Measurements from ENCODE around the gene BABAM2.

BABAM2 gene

GRCh38 chr2:27914041-27914804 lies 23.7 kb downstream of the BABAM2 start:
- Mint-ChIP-seq H3K27me3 (no peaks in the 10 kb centered on the region), H3K4me3 (peak overlapping the region in 1 of 2 donors; percentile 27), H3K9me3 (no peaks in the 10 kb centered on the region), H3K27ac (peak overlapping the region in 1 of 2 donors; percentile 8), H3K4me1 (peaks cover 23% of the 10 kb centered on the region)
- DNase-seq = no peak
- peak; percentile 82 for ATAC-seq

GRCh38 chr2:27914805-27915175 lies 24.3 kb downstream of the BABAM2 start:
- no peak overlapping the region for H3K4me3 Mint-ChIP-seq
- H3K9me3 Mint-ChIP-seq = no peaks in the 10 kb centered on the region
- DNase-seq (no peak), ATAC-seq (no peak)
- peak overlapping the region in 1 of 2 donors; percentile 8 for H3K27ac Mint-ChIP-seq
- no peaks in the 10 kb centered on the region for H3K27me3 Mint-ChIP-seq
- H3K4me1 Mint-ChIP-seq = peaks cover 23% of the 10 kb centered on the region

- peaks cover 27% of the 10 kb centered on the region for H3K4me1 Mint-ChIP-seq
- DNase-seq (no peak), ATAC-seq (no peak)
- H3K9me3 Mint-ChIP-seq = no peaks in the 10 kb centered on the region
- no peak overlapping the region for H3K27ac Mint-ChIP-seq
- H3K27me3 Mint-ChIP-seq = no peaks in the 10 kb centered on the region
- H3K4me3 Mint-ChIP-seq = no peak overlapping the region
Observed at GRCh38 chr2:27915191-27915590, 24.7 kb downstream of the BABAM2 start.

- Mint-ChIP-seq H3K4me1 (peaks cover 29% of the 10 kb centered on the region), H3K9me3 (no peaks in the 10 kb centered on the region), H3K4me3 (no peak overlapping the region), H3K27ac (no peak overlapping the region), H3K27me3 (no peaks in the 10 kb centered on the region)
- DNase-seq (no peak), ATAC-seq (no peak)
Observed at GRCh38 chr2:27915874-27916273, 25.3 kb downstream of the BABAM2 start.

- Mint-ChIP-seq H3K27me3 (no peaks in the 10 kb centered on the region), H3K27ac (no peak overlapping the region), H3K4me3 (no peak overlapping the region), H3K9me3 (no peaks in the 10 kb centered on the region), H3K4me1 (peaks cover 25% of the 10 kb centered on the region)
- DNase-seq (no peak), ATAC-seq (no peak)
Observed at GRCh38 chr2:27916293-27916995, 25.9 kb downstream of the BABAM2 start.

- Mint-ChIP-seq H3K4me1 (peaks cover 24% of the 10 kb centered on the region), H3K27ac (no peak overlapping the region), H3K27me3 (no peaks in the 10 kb centered on the region), H3K4me3 (peak overlapping the region; percentile 38 to 46), H3K9me3 (no peaks in the 10 kb centered on the region)
- DNase-seq = no peak
- ATAC-seq = no peak
Observed at GRCh38 chr2:27920148-27920885, 29.8 kb downstream of the BABAM2 start.

- Mint-ChIP-seq H3K9me3 (no peaks in the 10 kb centered on the region), H3K4me1 (peaks cover 35% of the 10 kb centered on the region), H3K27me3 (no peaks in the 10 kb centered on the region), H3K4me3 (no peak overlapping the region), H3K27ac (no peak overlapping the region)
- ATAC-seq = no peak
- DNase-seq = no peak
Observed at GRCh38 chr2:27921424-27921823, 30.9 kb downstream of the BABAM2 start.

- no peak for DNase-seq
- ATAC-seq = no peak
- H3K27me3 Mint-ChIP-seq = no peaks in the 10 kb centered on the region
- H3K4me3 Mint-ChIP-seq = no peak overlapping the region
- no peak overlapping the region for H3K27ac Mint-ChIP-seq
- H3K9me3 Mint-ChIP-seq = no peaks in the 10 kb centered on the region
- H3K4me1 Mint-ChIP-seq = peaks cover 38% of the 10 kb centered on the region
Observed at GRCh38 chr2:27921880-27922547, 31.5 kb downstream of the BABAM2 start.

- Mint-ChIP-seq H3K27ac (no peak overlapping the region), H3K9me3 (no peaks in the 10 kb centered on the region), H3K27me3 (no peaks in the 10 kb centered on the region), H3K4me3 (no peak overlapping the region), H3K4me1 (peaks cover 38% of the 10 kb centered on the region)
- ATAC-seq (no peak), DNase-seq (no peak)
Observed at GRCh38 chr2:27922842-27923241, 32.3 kb downstream of the BABAM2 start.

GRCh38 chr2:27925766-27926472 lies 35.4 kb downstream of the BABAM2 start:
- Mint-ChIP-seq H3K27me3 (no peaks in the 10 kb centered on the region), H3K4me1 (peaks cover 18% of the 10 kb centered on the region), H3K27ac (peak overlapping the region in 1 of 2 donors; percentile 1), H3K9me3 (no peaks in the 10 kb centered on the region), H3K4me3 (no peak overlapping the region)
- no peak for ATAC-seq
- no peak for DNase-seq

GRCh38 chr2:27929916-27930486 lies 39.5 kb downstream of the BABAM2 start:
- Mint-ChIP-seq H3K27ac (no peak overlapping the region), H3K4me3 (no peak overlapping the region), H3K4me1 (peaks cover 25% of the 10 kb centered on the region), H3K9me3 (no peaks in the 10 kb centered on the region), H3K27me3 (no peaks in the 10 kb centered on the region)
- ATAC-seq = no peak
- DNase-seq = no peak

GRCh38 chr2:27931361-27931950 lies 40.9 kb downstream of the BABAM2 start:
- Mint-ChIP-seq H3K4me3 (no peak overlapping the region), H3K27ac (no peak overlapping the region), H3K27me3 (no peaks in the 10 kb centered on the region), H3K4me1 (peaks cover 10% of the 10 kb centered on the region), H3K9me3 (no peaks in the 10 kb centered on the region)
- DNase-seq (no peak), ATAC-seq (no peak)

- no peaks in the 10 kb centered on the region for H3K9me3 Mint-ChIP-seq
- H3K4me3 Mint-ChIP-seq = no peak overlapping the region
- H3K27me3 Mint-ChIP-seq = no peaks in the 10 kb centered on the region
- H3K4me1 Mint-ChIP-seq = peaks cover 12% of the 10 kb centered on the region
- DNase-seq (no peak), ATAC-seq (no peak)
- H3K27ac Mint-ChIP-seq = no peak overlapping the region
Observed at GRCh38 chr2:27932396-27932795, 41.9 kb downstream of the BABAM2 start.

GRCh38 chr2:27935026-27935425 lies 44.5 kb downstream of the BABAM2 start:
- peaks cover 19% of the 10 kb centered on the region for H3K4me1 Mint-ChIP-seq
- ATAC-seq = no peak
- no peak overlapping the region for H3K4me3 Mint-ChIP-seq

More at GRCh38 chr2:27935026-27935425, 44.5 kb downstream of the BABAM2 start:
- H3K9me3 Mint-ChIP-seq = no peaks in the 10 kb centered on the region
- H3K27me3 Mint-ChIP-seq = no peaks in the 10 kb centered on the region
- H3K27ac Mint-ChIP-seq = no peak overlapping the region
- DNase-seq = no peak

Data from stimulated activated naive CD8-positive, alpha-beta T cell treated with anti-CD3 and anti-CD28 coated beads, Interleukin-15, amount 100 ng/mL, for 72 hours (primary cell).